Keratinocyte (primary cell): ENCODE measurements around the gene MATK. TPM values are rescaled to one million over a fixed set of nuclear protein-coding genes. Genes with fewer than 3 reads are reported as not detected.

Experiments
- DNase-seq: peaks from one replicate; pipeline ENCODE4 v3.0.0-alpha.2; 2011; ENCODE audit warnings: low read depth, missing footprints, low spot score
- FAIRE-seq: peaks from 2 replicates; lab custom pipeline; 2011; peaks lifted over from hg19 to GRCh38; lab: Jason Lieb, UNC
- H2AFZ ChIP-seq: 2 replicates; pipeline ENCODE4 v1.6.0; 2012; ENCODE audit warnings: low read length, control low read depth, inconsistent platforms; ENCODE audit not compliant: control insufficient read depth
- H3K27ac ChIP-seq: 2 replicates; pipeline ENCODE4 v1.5.1; 2011; ENCODE audit warnings: low read length; ENCODE audit not compliant: control insufficient read depth, insufficient read depth
- H3K27me3 ChIP-seq: 3 replicates; pipeline ENCODE4 v1.6.0; 2011; ENCODE audit warnings: low read length; ENCODE audit not compliant: control insufficient read depth, insufficient read depth; ENCODE audit errors: extremely low read depth
- H3K36me3 ChIP-seq, 2 experiments: 2 replicates in 1 of 2; 3 replicates in 1 of 2; pipeline ENCODE4 v1.5.1; 2011; ENCODE audit warnings: low read length in 2 of 2, mild to moderate bottlenecking in 1 of 2; ENCODE audit not compliant: control insufficient read depth in 2 of 2, insufficient read depth in 2 of 2; ENCODE audit errors: extremely low read depth in 1 of 2
- H3K4me1 ChIP-seq: 3 replicates; pipeline ENCODE4 v1.5.1; 2011; ENCODE audit warnings: low read length; ENCODE audit not compliant: control insufficient read depth, insufficient read depth; ENCODE audit errors: extremely low read depth
- H3K4me2 ChIP-seq: 3 replicates; pipeline ENCODE4 v1.6.0; 2011; ENCODE audit warnings: low read depth, low read length; ENCODE audit not compliant: control insufficient read depth, insufficient read depth; ENCODE audit errors: extremely low read depth
- H3K4me3 ChIP-seq, 3 experiments: fragments of 200-600 bp in 1 of 3; sonication (generic) in 1 of 3; 2 replicates in 2 of 3; 3 replicates in 1 of 3; pipeline ENCODE4 v1.5.1; 2011 to 2016; ENCODE audit warnings: low read length in 3 of 3, mild to moderate bottlenecking in 3 of 3, control low read depth in 2 of 3, inconsistent platforms in 1 of 3, low read depth in 1 of 3, mixed read lengths in 1 of 3, mixed run types in 1 of 3, moderate library complexity in 1 of 3; ENCODE audit not compliant: control insufficient read depth in 2 of 3, insufficient read depth in 2 of 3; ENCODE audit errors: extremely low read depth in 1 of 3
- H3K79me2 ChIP-seq: 2 replicates; pipeline ENCODE4 v1.6.0; 2012; ENCODE audit warnings: low read length; ENCODE audit not compliant: control insufficient read depth, insufficient read depth
- H3K9ac ChIP-seq: 3 replicates; pipeline ENCODE4 v1.6.0; 2011; ENCODE audit warnings: low read length; ENCODE audit not compliant: control insufficient read depth, insufficient read depth; ENCODE audit errors: extremely low read depth
- H3K9me1 ChIP-seq: 3 replicates; pipeline ENCODE4 v1.6.0; 2011; ENCODE audit warnings: low read length; ENCODE audit not compliant: control insufficient read depth, insufficient read depth; ENCODE audit errors: extremely low read depth
- H3K9me3 ChIP-seq: 2 replicates; pipeline ENCODE4 v1.5.1; 2012; ENCODE audit warnings: low read depth, low read length; ENCODE audit not compliant: control insufficient read depth
- H4K20me1 ChIP-seq: 3 replicates; pipeline ENCODE4 v1.6.0; 2011; ENCODE audit warnings: low read length; ENCODE audit not compliant: control insufficient read depth, insufficient read depth; ENCODE audit errors: extremely low read depth
- CTCF ChIP-seq, 3 experiments: IDR thresholded peaks in 1 of 3; conservative IDR thresholded peaks in 1 of 3; optimal IDR thresholded peaks in 1 of 3; 2 replicates in 2 of 3; 3 replicates in 1 of 3; pipeline versions ENCODE3 to v1.5.1; 2011; ENCODE audit warnings: low read length in 3 of 3, mild to moderate bottlenecking in 3 of 3, moderate library complexity in 2 of 3, control low read depth in 1 of 3, inconsistent platforms in 1 of 3; ENCODE audit not compliant: insufficient read depth in 2 of 3; ENCODE audit errors: extremely low read depth in 1 of 3
- EZH2 ChIP-seq: IDR thresholded peaks from one replicate; pipeline ENCODE4 v1.6.1; 2012; ENCODE audit warnings: inconsistent platforms, mild to moderate bottlenecking, low read length, moderate library complexity
- dilution Hi-C: fragments of 300-500 bp; cut with MboI; formaldehyde crosslinking; loops from one replicate; pipeline ENCODE4 v1.7.0; 2020; ENCODE audit warnings: low sequenced_read_pairs; ENCODE audit not compliant: extremely low pct_ligation_motif_present
- polyA plus RNA-seq, 5 experiments: library from polyadenylated mRNA; depleted of rRNA in 3 of 5; stranded (reverse) in 3 of 5; stranded (forward) in 1 of 5; unstranded in 1 of 5; fragments of >200 nt; gene quantifications; 1 replicate in 1 of 5; 2 replicates in 3 of 5; 3 replicates in 1 of 5; pipeline versions ENCODE4 v1.2.1 to v1.2.3, GENCODE V29; 2011 to 2012; ENCODE audit warnings: missing spikeins in 2 of 5, low read depth in 1 of 5, low replicate concordance in 1 of 5

MATK gene
- polyA plus RNA-seq, 1 donor (not counting 4 experiments of a cell fraction or from before 2014, with no cell fraction given): 0.16 TPM

GRCh38 chr19:3782330-3782729, 3.9 kb downstream of the MATK start:
- Histone ChIP-seq H3K36me3 (no peaks in the 10 kb centered on the region), H3K9me3 (peaks cover 6% of the 10 kb centered on the region), H4K20me1 (no peaks in the 10 kb centered on the region), H3K9ac (no peak overlapping the region), H2AFZ (no peak overlapping the region), H3K79me2 (no peaks in the 10 kb centered on the region), H3K9me1 (no peaks in the 10 kb centered on the region), H3K27ac (no peak overlapping the region), H3K4me1 (no peaks in the 10 kb centered on the region), H3K27me3 (peaks cover 29% of the 10 kb centered on the region), H3K4me2 (no peak overlapping the region), H3K4me3 (no peak overlapping the region)
- no peak for TF ChIP-seq EZH2
- TF ChIP-seq CTCF (optimal IDR thresholded peaks at IDR 0.05 in 1 of 3, IDR thresholded peaks at IDR 0.05 in 1 of 3, conservative IDR thresholded peaks at IDR 0.05 in 1 of 3; ENCODE audit: extremely low read depth in 1 of 3, insufficient read depth in 2 of 3, low read length in 3 of 3): no peak
- DNase-seq: no peak
- no peak for FAIRE-seq
- dilution Hi-C loops: no loop called here

- Histone ChIP-seq H4K20me1 (no peaks in the 10 kb centered on the region), H3K9me1 (no peaks in the 10 kb centered on the region), H3K27ac (no peak overlapping the region), H3K4me1 (no peaks in the 10 kb centered on the region), H3K9me3 (peaks cover 6% of the 10 kb centered on the region), H3K27me3 (peaks cover 24% of the 10 kb centered on the region), H3K9ac (no peak overlapping the region), H3K79me2 (no peaks in the 10 kb centered on the region), H3K4me2 (no peak overlapping the region), H3K36me3 (no peaks in the 10 kb centered on the region), H3K4me3 (no peak overlapping the region), H2AFZ (no peak overlapping the region)
- no peak for DNase-seq
- dilution Hi-C loops: no loop called here
- FAIRE-seq: no peak
- TF ChIP-seq CTCF (optimal IDR thresholded peaks at IDR 0.05 in 1 of 3, IDR thresholded peaks at IDR 0.05 in 1 of 3, conservative IDR thresholded peaks at IDR 0.05 in 1 of 3; ENCODE audit: extremely low read depth in 1 of 3, insufficient read depth in 2 of 3, low read length in 3 of 3): no peak
- no peak for TF ChIP-seq EZH2
Measured at GRCh38 chr19:3781603-3782002, 4.6 kb downstream of the MATK start.
